Lower leg skin (tissue), 4 donors: Measurements from ENCODE around the gene PLA2G4E. TPM values are rescaled to one million over a fixed set of nuclear protein-coding genes. Genes with fewer than 3 reads are reported as not detected.

ENCODE experiments used
- DNase-seq, 2 donors: peaks; one replicate each; pipeline ENCODE4 v3.0.0-alpha.2; 2019; ENCODE audit warnings: low spot score in 2 of 2
- H3K4me3 ChIP-seq: fragments of 200-600 bp; sonication (generic); 2 replicates; pipeline ENCODE4 v1.5.1; 2017; ENCODE audit warnings: mild to moderate bottlenecking, low read depth; ENCODE audit not compliant: poor library complexity, severe bottlenecking
- CTCF ChIP-seq, 3 donors: fragments of 450-650 bp; IDR thresholded peaks; one replicate each; pipeline ENCODE4 v1.5.1; 2016; ENCODE audit warnings: antibody characterized with exemption in 3 of 3, mild to moderate bottlenecking in 3 of 3, moderate library complexity in 2 of 3
- POLR2A ChIP-seq, 2 donors: fragments of 450-650 bp; IDR thresholded peaks; one replicate each; pipeline ENCODE4 v1.6.1; 2016 to 2017; ENCODE audit warnings: antibody characterized with exemption in 2 of 2, mild to moderate bottlenecking in 1 of 2, moderate library complexity in 1 of 2
- WGBS, 2 donors: methylation state at CpG; one replicate each; pipeline ENCODE4 v1.1.5; 2018; 5-methylcytosine and 5-hydroxymethylcytosine counted together
- intact Hi-C: fragments of 100-400 bp; cut with DNase I; formaldehyde crosslinking; loops from one replicate; pipeline ENCODE4 v1.15.0; 2023; ENCODE audit warnings: low total_unique reads
- total RNA-seq, 4 donors: library from RNA; depleted of rRNA; stranded (reverse); fragments of >200 nt; gene quantifications; one replicate each; pipeline ENCODE4 v1.1.0, GENCODE V29; 2016

PLA2G4E gene
- total RNA-seq, 4 donors from 2014 or later = 49.8 to 67.2 (median 51.5) TPM

- no peak overlapping the region for H3K4me3 ChIP-seq
- 66 to 71% methylated on average over 21 of the region's 21 CpGs for WGBS, 2 donors
- DNase-seq = peak in 1 of 2 donors; percentile 53
These were observed 64.9 kb downstream of the PLA2G4E start for GRCh38 chr15:41955807-41956525.

GRCh38 chr15:41955100-41955499 lies 65.7 kb downstream of the PLA2G4E start:
- intact Hi-C loops = no loop called here
- H3K4me3 ChIP-seq = no peak overlapping the region
- TF ChIP-seq CTCF (IDR thresholded peaks at IDR 0.05) = no peak
- TF ChIP-seq POLR2A (IDR thresholded peaks at IDR 0.05) = no peak
- peak in 1 of 2 donors; percentile 18 for DNase-seq
- 91 to 93% methylated on average over 7 of the region's 7 CpGs for WGBS, 2 donors

More at GRCh38 chr15:41955807-41956525, 64.9 kb downstream of the PLA2G4E start:
- intact Hi-C loops = no loop called here
- no peak for TF ChIP-seq CTCF (IDR thresholded peaks at IDR 0.05)

- DNase-seq = peak in 1 of 2 donors; percentile 57
- no peak overlapping the region for H3K4me3 ChIP-seq
- WGBS, 2 donors = 91 to 92% methylated on average over 6 of the region's 6 CpGs
- TF ChIP-seq CTCF (IDR thresholded peaks at IDR 0.05) = no peak
- no peak for TF ChIP-seq POLR2A (IDR thresholded peaks at IDR 0.05)
- intact Hi-C loops = no loop called here
These were observed 66.8 kb downstream of the PLA2G4E start for GRCh38 chr15:41954036-41954435.

GRCh38 chr15:41952013-41952563 lies 68.8 kb downstream of the PLA2G4E start:
- no peak overlapping the region for H3K4me3 ChIP-seq
- TF ChIP-seq POLR2A (IDR thresholded peaks at IDR 0.05) (no peak), CTCF (IDR thresholded peaks at IDR 0.05) (no peak)
- DNase-seq = peak in 1 of 2 donors; percentile 73
- intact Hi-C loops = no loop called here
- WGBS, 2 donors = 79 to 93% methylated on average over 12 of the region's 12 CpGs

GRCh38 chr15:41951571-41951970 lies 69.3 kb downstream of the PLA2G4E start:
- intact Hi-C loops = no loop called here
- no peak for TF ChIP-seq POLR2A (IDR thresholded peaks at IDR 0.05)
- TF ChIP-seq CTCF (IDR thresholded peaks at IDR 0.05) = no peak
- 37 to 57% methylated on average over 2 of the region's 2 CpGs for WGBS, 2 donors
- no peak overlapping the region for H3K4me3 ChIP-seq
- DNase-seq = peak in 1 of 2 donors; percentile 79
